GM15510 (cell line): ENCODE results near the gene MAMDC4.

Experiments
- POLR2A ChIP-seq: IDR thresholded peaks from 3 replicates; pipeline ENCODE4 v1.6.1; 2011; ENCODE audit warnings: borderline replicate concordance; ENCODE audit not compliant: insufficient read length; ENCODE audit errors: extremely low read depth

Gene MAMDC4

DNA sequence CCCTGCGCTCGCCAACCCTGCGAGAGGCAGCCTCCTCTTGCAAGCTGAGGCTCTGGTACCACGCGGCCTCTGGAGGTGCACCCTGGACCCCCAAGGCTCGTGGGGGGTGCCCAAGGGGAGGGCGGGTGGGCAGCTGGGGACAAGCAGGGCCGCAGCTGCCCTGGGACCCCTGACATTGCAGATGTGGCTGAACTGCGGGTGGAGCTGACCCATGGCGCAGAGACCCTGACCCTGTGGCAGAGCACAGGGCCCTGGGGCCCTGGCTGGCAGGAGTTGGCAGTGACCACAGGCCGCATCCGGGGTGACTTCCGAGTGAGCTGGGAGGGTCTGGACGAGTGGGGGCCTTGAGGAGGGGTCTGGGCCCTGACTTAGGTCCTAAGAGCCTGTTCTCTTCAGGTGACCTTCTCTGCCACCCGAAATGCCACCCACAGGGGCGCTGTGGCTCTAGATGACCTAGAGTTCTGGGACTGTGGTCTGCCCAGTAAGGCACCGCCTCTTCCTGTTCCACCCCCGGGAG is 1.5 kb downstream of the MAMDC4 start:
- no peak for TF ChIP-seq POLR2A

DNA sequence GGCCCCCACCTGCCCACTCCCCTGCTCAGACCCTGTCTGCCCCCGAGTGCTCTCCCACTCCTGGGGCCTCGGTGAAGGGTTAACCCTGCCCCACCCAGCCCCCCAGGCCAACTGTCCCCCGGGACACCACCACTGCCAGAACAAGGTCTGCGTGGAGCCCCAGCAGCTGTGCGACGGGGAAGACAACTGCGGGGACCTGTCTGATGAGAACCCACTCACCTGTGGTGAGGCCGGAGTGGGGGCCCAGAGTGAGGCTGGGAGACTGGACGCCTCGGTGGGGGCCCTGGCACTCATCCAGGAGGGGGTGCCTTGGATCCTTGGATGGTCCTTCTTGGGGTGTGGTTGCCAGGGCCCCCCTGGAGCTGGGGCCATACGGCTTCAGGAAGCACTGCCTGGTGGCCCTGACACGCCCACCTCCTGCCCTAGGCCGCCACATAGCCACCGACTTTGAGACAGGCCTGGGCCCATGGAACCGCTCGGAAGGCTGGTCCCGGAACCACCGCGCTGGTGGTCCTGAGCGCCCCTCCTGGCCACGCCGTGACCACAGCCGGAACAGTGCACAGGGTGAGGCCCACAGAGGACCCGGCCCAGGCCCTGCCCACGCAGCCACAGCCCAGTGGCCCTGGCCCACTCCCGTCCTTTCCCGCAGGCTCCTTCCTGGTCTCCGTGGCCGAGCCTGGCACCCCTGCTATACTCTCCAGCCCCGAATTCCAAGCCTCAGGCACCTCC is 2.1 kb downstream of the MAMDC4 start:
- TF ChIP-seq POLR2A: no peak

DNA sequence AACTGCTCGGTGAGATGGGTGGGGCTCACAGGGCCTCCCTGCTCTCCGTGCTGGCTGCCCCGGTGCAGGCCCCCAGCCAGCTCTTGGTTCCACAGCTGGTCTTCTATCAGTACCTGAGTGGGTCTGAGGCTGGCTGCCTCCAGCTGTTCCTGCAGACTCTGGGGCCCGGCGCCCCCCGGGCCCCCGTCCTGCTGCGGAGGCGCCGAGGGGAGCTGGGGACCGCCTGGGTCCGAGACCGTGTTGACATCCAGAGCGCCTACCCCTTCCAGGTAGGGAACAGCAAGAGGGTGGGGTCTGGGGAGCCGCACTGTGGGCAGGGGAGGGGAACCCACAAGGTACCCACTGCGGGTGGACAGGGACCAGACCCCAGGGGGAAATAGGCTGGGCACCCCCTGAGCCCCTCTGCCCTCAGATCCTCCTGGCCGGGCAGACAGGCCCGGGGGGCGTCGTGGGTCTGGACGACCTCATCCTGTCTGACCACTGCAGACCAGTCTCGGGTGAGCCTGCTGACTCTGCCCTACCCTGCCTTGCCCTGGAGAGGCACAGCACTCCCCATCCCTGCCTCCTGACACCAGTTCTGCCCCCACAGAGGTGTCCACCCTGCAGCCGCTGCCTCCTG is 2.8 kb downstream of the MAMDC4 start:
- TF ChIP-seq POLR2A: no peak

DNA sequence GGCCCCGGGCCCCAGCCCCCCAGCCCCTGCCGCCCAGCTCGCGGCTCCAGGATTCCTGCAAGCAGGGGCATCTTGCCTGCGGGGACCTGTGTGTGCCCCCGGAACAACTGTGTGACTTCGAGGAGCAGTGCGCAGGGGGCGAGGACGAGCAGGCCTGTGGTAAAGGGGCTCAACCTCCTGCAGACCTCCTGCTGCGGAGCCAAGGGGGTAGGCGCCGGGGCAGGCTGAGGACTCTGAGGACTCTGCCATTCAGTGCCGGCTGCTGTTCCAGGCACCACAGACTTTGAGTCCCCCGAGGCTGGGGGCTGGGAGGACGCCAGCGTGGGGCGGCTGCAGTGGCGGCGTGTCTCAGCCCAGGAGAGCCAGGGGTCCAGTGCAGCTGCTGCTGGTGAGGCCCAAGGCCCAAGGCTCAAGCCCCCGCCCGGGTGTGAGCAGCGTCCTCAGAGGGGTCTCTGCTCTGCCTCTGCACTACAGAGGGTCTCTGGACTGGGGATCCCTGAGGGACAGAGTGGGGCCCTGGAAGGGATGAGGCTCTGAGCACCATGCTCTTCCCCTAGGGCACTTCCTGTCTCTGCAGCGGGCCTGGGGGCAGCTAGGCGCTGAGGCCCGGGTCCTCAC is 3.4 kb downstream of the MAMDC4 start:
- TF ChIP-seq POLR2A: no peak

DNA sequence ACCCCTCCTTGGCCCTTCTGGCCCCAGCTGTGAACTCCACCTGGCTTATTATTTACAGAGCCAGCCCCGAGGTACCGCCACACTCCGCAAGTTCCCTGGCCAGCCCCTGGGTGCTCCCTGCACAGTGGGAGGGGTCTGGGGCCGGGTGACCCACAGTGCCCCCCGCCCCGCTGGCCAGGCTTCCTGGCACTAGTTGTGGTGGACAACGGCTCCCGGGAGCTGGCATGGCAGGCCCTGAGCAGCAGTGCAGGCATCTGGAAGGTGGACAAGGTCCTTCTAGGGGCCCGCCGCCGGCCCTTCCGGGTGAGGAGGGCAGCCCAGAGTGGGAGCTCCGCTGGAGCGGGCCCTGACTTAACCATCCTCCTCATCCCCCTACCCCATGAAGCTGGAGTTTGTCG is 3.9 kb downstream of the MAMDC4 start:
- TF ChIP-seq POLR2A: no peak

DNA sequence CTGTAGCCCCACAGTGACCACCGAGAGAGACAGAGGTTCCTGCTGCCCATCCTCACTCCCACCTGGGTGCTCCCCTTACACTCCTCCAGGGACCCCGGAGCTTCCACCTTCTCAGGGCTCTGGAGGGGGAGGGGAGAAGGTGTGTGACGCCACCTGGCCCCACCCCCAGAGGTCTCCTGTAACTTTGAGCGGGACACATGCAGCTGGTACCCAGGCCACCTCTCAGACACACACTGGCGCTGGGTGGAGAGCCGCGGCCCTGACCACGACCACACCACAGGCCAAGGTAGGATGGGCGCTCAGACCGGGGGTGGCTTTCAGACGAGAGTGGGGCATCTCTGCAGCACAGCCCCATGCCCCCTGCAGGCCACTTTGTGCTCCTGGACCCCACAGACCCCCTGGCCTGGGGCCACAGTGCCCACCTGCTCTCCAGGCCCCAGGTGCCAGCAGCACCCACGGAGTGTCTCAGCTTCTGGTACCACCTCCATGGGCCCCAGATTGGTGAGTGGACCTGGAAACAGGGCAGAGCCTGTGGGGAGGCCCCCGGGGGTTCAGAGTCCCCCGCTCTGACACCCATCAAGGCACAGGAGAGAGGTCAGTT is 4.5 kb downstream of the MAMDC4 start:
- TF ChIP-seq POLR2A: no peak

DNA sequence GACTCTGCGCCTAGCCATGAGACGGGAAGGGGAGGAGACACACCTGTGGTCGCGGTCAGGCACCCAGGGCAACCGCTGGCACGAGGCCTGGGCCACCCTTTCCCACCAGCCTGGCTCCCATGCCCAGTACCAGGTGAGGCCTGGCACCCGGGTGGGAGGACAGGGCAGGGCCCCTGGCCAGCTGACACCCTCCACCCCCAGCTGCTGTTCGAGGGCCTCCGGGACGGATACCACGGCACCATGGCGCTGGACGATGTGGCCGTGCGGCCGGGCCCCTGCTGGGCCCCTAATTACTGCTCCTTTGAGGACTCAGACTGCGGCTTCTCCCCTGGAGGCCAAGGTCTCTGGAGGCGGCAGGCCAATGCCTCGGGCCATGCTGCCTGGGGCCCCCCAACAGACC is 5.0 kb downstream of the MAMDC4 start:
- no peak for TF ChIP-seq POLR2A

DNA sequence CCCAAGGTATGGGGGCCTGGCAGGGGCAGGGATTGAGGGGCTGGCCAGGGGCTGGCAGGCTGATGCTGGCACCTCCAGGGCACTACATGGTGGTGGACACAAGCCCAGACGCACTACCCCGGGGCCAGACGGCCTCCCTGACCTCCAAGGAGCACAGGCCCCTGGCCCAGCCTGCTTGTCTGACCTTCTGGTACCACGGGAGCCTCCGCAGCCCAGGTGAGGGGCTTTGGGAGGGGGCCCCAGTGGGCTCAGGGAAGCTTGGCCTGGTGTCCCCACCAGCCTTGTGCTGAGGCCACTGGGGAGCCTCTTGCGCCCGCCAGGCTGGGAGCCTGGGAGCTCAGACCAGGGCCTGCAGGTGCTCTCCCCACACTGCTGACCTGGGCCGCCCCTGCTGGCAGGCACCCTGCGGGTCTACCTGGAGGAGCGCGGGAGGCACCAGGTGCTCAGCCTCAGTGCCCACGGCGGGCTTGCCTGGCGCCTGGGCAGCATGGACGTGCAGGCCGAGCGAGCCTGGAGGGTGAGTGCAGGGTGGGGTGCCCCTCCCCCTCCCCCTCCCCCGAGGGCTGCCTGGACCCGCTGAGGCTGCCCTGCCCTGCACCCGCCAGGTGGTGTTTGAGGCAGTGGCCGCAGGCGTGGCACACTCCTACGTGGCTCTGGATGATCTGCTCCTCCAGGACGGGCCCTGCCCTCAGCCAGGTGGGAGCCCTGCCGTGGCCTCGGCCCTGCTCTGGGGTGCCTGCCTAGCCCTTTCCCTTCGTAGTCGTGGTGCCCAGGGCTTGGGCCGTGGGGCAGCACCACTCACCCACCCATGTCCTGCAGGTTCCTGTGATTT is 5.7 kb downstream of the MAMDC4 start:
- peak; percentile 8 for TF ChIP-seq POLR2A

DNA sequence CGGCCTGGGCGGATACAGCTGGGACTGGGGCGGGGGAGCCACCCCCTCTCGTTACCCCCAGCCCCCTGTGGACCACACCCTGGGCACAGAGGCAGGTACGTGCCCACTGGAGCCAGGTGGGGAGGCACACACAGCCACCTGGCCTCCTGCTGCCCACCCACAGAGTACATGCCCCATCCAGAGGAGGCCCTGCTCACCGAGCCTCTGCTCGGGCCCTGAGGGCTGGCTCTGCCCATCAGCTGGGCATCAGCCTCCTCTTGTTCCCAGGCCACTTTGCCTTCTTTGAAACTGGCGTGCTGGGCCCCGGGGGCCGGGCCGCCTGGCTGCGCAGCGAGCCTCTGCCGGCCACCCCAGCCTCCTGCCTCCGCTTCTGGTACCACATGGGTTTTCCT is 6.3 kb downstream of the MAMDC4 start:
- no peak for TF ChIP-seq POLR2A

DNA sequence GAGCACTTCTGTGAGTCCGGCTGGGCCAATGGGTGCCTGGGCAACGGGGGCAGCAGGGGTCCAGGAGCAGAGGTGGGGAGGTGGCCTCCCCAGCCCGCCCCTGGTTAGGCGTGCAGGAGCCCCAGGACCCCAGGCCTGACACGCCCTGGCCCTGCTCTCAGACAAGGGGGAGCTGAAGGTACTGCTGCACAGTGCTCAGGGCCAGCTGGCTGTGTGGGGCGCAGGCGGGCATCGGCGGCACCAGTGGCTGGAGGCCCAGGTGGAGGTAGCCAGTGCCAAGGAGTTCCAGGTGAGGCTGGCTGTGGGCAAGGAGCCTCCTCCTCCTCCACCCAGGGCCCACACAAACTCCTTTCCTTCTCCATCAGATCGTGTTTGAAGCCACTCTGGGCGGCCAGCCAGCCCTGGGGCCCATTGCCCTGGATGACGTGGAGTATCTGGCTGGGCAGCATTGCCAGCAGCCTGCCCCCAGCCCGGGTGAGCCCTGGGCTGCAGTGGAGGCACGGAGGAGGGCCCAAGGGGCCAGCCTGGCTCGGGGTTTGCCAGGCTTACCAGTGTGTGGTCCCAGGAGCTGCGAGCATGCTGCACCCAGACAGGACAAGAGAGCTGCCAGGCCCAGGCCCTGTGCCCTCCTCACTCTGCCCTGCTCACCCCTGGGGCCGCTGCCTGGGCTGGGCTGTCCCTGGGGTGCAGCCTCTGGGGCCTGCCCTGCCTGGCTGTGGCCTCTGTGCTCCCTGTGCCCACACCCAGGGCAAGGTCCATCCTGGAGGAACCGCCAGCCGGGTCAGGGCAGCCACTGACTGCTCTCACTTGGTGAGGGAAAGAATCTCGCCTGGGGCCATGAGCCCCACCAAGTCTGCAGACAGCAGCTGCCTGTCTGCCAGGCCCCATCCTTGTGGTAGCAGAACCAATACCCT is 7.0 kb downstream of the MAMDC4 start:
- TF ChIP-seq POLR2A: no peak

DNA sequence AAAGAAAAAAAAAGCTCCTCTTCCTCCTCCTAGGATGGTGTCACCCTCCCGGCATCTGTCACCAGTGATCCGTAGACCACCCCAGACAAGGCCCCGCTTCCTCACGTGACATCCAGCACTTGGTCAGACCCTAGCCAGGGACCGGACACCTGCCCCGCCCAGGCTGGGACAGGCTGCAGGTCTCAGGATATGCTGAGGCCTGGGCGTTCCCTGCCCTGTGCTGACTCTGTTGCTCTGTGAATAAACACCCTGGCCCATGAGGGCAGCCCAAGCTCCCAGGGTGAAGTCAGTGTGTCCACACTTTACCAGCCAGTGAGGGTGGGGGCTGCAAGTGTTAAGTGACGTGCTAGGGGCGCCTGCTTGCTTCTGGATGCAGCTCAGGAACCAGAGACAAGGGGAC is 8.4 kb downstream of the MAMDC4 start:
- no peak for TF ChIP-seq POLR2A

DNA sequence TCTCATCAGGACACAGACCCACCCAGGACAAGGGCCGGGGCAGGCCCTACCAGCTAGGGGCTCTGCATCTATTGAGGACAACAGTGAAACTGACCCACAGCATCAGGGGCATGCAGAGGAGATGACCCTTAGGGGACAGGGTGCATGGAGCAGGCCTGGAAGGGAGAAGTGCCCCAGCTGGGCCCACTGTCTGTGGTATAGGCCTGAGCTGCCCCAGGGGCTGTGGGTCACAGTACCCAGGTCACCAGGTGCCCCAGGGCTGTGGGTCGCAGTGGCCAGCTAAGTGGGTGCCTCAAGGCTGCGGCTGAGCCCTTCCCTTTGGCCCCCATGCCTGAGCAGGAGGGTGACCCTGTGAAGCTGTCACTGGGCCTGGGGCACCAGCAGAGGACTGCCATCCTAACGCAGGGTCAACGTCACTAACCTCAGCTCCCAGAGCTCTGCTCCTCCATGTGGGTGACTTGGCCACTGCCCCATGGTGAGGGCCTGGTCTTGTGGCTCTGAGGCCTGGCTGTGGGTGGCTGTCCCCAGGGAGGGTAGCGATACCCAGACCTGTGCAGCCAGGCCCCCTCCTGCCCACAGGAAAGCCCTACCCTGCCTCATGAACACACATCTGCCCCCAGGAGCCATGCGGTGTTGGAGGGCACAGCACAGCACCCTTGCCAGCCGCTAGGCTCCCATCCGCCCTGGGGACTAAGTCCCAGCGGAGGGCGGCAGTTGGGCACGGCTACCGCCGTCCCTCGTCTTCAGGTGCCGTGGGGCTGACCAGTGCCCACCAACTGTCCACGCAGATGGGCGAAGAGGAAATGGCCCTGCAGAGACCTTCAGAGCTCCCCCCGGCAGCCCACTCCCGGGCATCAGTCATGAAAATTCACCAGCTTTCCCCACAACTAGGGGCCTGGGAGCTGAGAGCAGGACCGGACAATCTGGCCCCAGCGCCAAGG is 9.1 kb downstream of the MAMDC4 start:
- TF ChIP-seq POLR2A: no peak
